Sigmoid colon (tissue), 3 donors: ENCODE measurements around the gene LTBR.

Experiments
- POLR2A ChIP-seq, 2 donors: fragments of 450-650 bp; IDR thresholded peaks; one replicate each; pipeline ENCODE4 v1.6.1; 2016; ENCODE audit warnings: antibody characterized with exemption in 2 of 2, mild to moderate bottlenecking in 2 of 2, moderate library complexity in 2 of 2
- TF ChIP-seq, protein P1 (sequence below), 4 experiments: fragments of 450-650 bp in 3 of 4; fragments of 200-600 bp in 1 of 4; IDR thresholded peaks; one replicate each; pipeline ENCODE4 v1.5.1; 2016 to 2019; ENCODE audit warnings: antibody characterized with exemption in 4 of 4, mild to moderate bottlenecking in 3 of 4, moderate library complexity in 2 of 4

DNA sequence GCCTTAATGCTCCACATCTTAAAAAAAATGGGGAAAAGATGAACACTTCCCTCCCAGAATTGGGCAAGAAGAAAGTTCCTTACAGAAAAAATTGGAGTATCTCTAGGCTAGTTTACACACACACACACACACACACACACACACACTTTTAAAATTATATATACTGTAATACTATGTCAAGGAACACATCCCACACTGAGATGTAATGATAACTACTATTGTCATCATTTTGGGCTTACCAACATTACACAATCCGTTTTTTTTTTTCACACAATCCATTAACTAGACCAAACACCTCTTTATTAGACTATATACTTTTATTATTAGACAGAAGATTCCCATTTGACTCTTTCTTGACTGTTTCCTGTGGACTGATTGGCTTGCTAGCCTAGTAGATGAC, 2.5 kb downstream of the LTBR start:
- TF ChIP-seq POLR2A (IDR thresholded peaks at IDR 0.05), result no peak
- TF ChIP-seq, protein P1, sequence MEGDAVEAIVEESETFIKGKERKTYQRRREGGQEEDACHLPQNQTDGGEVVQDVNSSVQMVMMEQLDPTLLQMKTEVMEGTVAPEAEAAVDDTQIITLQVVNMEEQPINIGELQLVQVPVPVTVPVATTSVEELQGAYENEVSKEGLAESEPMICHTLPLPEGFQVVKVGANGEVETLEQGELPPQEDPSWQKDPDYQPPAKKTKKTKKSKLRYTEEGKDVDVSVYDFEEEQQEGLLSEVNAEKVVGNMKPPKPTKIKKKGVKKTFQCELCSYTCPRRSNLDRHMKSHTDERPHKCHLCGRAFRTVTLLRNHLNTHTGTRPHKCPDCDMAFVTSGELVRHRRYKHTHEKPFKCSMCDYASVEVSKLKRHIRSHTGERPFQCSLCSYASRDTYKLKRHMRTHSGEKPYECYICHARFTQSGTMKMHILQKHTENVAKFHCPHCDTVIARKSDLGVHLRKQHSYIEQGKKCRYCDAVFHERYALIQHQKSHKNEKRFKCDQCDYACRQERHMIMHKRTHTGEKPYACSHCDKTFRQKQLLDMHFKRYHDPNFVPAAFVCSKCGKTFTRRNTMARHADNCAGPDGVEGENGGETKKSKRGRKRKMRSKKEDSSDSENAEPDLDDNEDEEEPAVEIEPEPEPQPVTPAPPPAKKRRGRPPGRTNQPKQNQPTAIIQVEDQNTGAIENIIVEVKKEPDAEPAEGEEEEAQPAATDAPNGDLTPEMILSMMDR (IDR thresholded peaks at IDR 0.05), result no peak
